ENCODE data around the gene SCN9A.

DNA sequence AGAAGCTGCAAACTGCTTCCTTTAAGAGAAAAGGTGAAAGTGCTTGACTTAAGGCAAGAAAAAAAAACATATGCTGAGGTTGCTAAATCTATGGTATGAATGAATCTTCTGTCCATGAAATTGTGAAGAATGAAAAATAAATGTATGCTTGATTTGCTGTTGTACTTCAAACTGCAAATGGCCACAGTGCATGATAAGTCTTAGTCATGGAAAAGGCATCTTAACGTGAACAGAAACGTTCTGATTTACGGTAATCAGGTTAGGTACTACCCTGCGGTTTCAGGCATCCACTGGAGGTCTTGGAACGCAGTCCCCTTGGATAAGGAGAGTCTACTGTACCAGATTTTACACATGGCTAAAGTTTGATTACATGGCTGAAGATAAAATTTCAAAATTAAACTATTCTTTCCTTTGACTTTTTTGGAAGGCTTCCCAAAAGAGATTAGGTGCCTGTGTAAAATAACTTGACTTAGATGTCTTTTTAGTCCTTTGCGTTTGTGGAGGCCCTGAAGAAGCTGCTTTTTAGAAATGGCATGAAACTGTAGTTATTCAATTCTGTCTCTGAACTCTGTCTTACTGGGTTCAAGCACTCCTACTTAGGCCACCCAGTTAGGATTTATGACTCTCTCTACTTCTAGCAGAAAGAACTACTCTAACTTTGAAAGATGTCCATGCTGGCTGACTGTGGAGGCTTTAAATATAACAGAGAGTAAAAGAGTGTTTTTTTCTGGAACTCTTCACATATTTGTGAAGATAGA, 35.9 kb upstream of the SCN9A start:
- no peak for TF ChIP-seq EZH2 (IDR thresholded peaks at IDR 0.05; ENCODE audit: borderline replicate concordance, insufficient read depth, low read depth, low read length, poor library complexity, severe bottlenecking)
- TF ChIP-seq, protein P1, sequence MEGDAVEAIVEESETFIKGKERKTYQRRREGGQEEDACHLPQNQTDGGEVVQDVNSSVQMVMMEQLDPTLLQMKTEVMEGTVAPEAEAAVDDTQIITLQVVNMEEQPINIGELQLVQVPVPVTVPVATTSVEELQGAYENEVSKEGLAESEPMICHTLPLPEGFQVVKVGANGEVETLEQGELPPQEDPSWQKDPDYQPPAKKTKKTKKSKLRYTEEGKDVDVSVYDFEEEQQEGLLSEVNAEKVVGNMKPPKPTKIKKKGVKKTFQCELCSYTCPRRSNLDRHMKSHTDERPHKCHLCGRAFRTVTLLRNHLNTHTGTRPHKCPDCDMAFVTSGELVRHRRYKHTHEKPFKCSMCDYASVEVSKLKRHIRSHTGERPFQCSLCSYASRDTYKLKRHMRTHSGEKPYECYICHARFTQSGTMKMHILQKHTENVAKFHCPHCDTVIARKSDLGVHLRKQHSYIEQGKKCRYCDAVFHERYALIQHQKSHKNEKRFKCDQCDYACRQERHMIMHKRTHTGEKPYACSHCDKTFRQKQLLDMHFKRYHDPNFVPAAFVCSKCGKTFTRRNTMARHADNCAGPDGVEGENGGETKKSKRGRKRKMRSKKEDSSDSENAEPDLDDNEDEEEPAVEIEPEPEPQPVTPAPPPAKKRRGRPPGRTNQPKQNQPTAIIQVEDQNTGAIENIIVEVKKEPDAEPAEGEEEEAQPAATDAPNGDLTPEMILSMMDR (IDR thresholded peaks at IDR 0.05), result no peak
